Adrenal gland (tissue), 12 donors: Measurements from ENCODE around the gene ZCCHC10. TPM values are rescaled to one million over a fixed set of nuclear protein-coding genes. Genes with fewer than 3 reads are reported as not detected.

Experiments
- DNase-seq, 7 donors: peaks; one replicate each; pipeline ENCODE4 v3.0.0-alpha.2; 2019 to 2020
- H3K27ac ChIP-seq, 5 donors: fragments of 200-600 bp; sonication (generic) in 4 of 5; 1 replicate in 3 of 5; 2 replicates in 2 of 5; pipeline versions ENCODE4 v1.5.1 to v1.8.0; 2016 to 2020; ENCODE audit warnings: mild to moderate bottlenecking in 1 of 5
- H3K27me3 ChIP-seq: fragments of 200-600 bp; 2 replicates; pipeline ENCODE4 v1.8.0; 2021
- H3K36me3 ChIP-seq, 2 donors: fragments of 200-600 bp; replicated peaks in 1 of 2; 1 replicate in 1 of 2; 2 replicates in 1 of 2; pipeline versions ENCODE4 v1.5.1 to v1.8.0; 2018 to 2022
- H3K4me1 ChIP-seq, 2 donors: fragments of 200-600 bp; replicated peaks in 1 of 2; 1 replicate in 1 of 2; 2 replicates in 1 of 2; pipeline versions ENCODE4 v1.5.1 to v1.8.0; 2018 to 2021
- H3K4me3 ChIP-seq, 4 donors: fragments of 200-600 bp; sonication (generic) in 3 of 4; one replicate each; pipeline ENCODE4 v1.5.1; 2016 to 2018
- H3K9me3 ChIP-seq, 3 donors: fragments of 200-600 bp; sonication (generic) in 1 of 3; replicated peaks in 1 of 3; 1 replicate in 2 of 3; 2 replicates in 1 of 3; pipeline versions ENCODE4 v1.5.1 to v1.8.0; 2016 to 2021
- POLR2A ChIP-seq, 2 donors: fragments of 450-650 bp; IDR thresholded peaks; one replicate each; pipeline ENCODE4 v1.6.1; 2017; ENCODE audit warnings: antibody characterized with exemption in 2 of 2, mild to moderate bottlenecking in 2 of 2, moderate library complexity in 1 of 2
- WGBS, 4 donors: extraction: QIAGEN DNeasy Blood & Tissue Kit in 2 of 4; methylation state at CpG; one replicate each; pipeline versions ENCODE4 v1.1.5 to v1.1.7; 2013 to 2017; 5-methylcytosine and 5-hydroxymethylcytosine counted together
- intact Hi-C, 2 donors: fragments of 100-400 bp; cut with DNase I; formaldehyde crosslinking; loops; one replicate each; pipeline versions ENCODE4 v1.14.1 to v1.15.0; 2022 to 2023
- polyA plus RNA-seq, 3 donors: library from polyadenylated mRNA; stranded (reverse); fragments of 200-250 nt in 2 of 3; fragments of 350-450 nt in 1 of 3; fragmentation: Illumina TruSeq in 1 of 3; extraction: RNeasy Lipid Tissue Mini Kit (QIAGEN cat#74804) in 1 of 3; gene quantifications; one replicate each; pipeline ENCODE4 v1.2.3, GENCODE V29; 2013 to 2014
- small RNA-seq, 2 donors: library from RNA; depleted of rRNA; stranded (forward); fragments of <200 nt; gene quantifications; one replicate each; pipeline ENCODE3, GENCODE V24; 2016
- total RNA-seq, 9 donors: library from RNA; depleted of rRNA in 4 of 9; stranded (reverse); fragments of >200 nt in 4 of 9; fragments of 120-200 nt in 1 of 9; fragmentation: NEBNext Ultra II Directional in 1 of 9; extraction: Animal tissue kit (Norgen Biotek cat#: 25700) in 1 of 9; gene quantifications; one replicate each; pipeline versions ENCODE4 v1.1.0 to v1.2.4, GENCODE V29; 2013 to 2023
- TF ChIP-seq, protein P1 (sequence below), 6 experiments: fragments of 450-650 bp in 4 of 6; fragments of 200-600 bp in 2 of 6; sonication (generic) in 1 of 6; IDR thresholded peaks; 1 replicate in 5 of 6; 2 replicates in 1 of 6; pipeline versions ENCODE4 v1.5.1 to v1.8.0; 2016 to 2021; ENCODE audit warnings: antibody characterized with exemption in 6 of 6, mild to moderate bottlenecking in 2 of 6, moderate library complexity in 1 of 6
- donor health status: healthy with polysubstance abuse.
- donor health status: Bipolar disorder and iron deficiency.
- donor health status: DM: yes; HTN: yes; CAD: no.
- donor health status: DM: no; HTN: no; CAD: no.
- donor health status: DM: no; HTN: no; CAD: no.
- donor health status: DM: yes; HTN: yes; CAD: no.

The ZCCHC10 gene
- total and polyA plus RNA-seq, 12 donors: 8.3 to 39.3 (median 18.2) TPM

DNA sequence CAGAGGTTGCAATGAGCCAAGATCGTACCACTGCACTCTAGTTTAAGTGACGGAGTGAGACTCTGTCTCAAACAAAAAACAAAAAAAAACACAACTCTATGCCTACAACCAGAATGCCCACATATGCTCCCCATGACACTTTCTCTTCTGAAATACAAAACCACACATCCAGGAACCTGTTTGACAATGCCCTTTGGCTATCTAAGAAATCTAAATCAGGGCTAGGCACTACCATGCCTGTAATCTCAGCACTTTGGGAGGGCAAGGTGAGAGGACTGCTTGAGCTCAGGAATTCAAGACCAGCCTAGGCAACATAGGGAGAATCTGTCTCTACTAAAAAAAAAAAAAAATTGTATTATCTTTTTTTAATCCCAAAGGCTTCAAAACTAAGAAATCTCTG, 73.5 kb downstream of the ZCCHC10 start:
- Histone ChIP-seq H3K4me1 (peaks cover 4 to 51% of the 10 kb centered on the region in 2 donors), H3K27me3 (no peaks in the 10 kb centered on the region), H3K36me3 (peaks cover 0 to 4% of the 10 kb centered on the region in 2 donors), H3K9me3 (no peaks in the 10 kb centered on the region), H3K4me3 (no peak overlapping the region), H3K27ac (peak overlapping the region in 1 of 5 donors; percentile 18)
- intact Hi-C loops: no loop called here
- DNase-seq: no peak
- TF ChIP-seq POLR2A (IDR thresholded peaks at IDR 0.05): no peak
- TF ChIP-seq, protein P1, sequence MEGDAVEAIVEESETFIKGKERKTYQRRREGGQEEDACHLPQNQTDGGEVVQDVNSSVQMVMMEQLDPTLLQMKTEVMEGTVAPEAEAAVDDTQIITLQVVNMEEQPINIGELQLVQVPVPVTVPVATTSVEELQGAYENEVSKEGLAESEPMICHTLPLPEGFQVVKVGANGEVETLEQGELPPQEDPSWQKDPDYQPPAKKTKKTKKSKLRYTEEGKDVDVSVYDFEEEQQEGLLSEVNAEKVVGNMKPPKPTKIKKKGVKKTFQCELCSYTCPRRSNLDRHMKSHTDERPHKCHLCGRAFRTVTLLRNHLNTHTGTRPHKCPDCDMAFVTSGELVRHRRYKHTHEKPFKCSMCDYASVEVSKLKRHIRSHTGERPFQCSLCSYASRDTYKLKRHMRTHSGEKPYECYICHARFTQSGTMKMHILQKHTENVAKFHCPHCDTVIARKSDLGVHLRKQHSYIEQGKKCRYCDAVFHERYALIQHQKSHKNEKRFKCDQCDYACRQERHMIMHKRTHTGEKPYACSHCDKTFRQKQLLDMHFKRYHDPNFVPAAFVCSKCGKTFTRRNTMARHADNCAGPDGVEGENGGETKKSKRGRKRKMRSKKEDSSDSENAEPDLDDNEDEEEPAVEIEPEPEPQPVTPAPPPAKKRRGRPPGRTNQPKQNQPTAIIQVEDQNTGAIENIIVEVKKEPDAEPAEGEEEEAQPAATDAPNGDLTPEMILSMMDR (IDR thresholded peaks at IDR 0.05): no peak
- WGBS, 4 donors: 92 to 97% (median 94%) methylated on average over 2 of the region's 2 CpGs

DNA sequence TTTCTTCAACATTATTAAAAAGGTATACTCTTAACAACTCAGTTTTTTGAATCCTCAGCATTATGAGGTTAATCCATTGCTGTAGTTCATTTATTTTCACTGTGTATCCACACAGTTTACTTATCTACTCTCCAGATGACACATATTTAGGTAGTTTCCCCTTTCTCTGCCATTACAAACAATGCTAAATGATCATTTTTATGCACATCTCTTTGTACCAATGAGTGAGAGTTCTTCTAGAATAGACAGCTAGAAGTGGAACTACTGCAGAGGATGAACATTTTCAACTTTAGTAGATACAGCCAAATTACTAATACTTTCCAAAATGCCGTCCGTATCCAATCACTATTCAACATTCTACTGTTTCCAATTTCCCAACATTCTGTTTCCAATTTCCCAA, 74.5 kb downstream of the ZCCHC10 start:
- peaks cover 0 to 4% of the 10 kb centered on the region in 2 donors for H3K36me3 ChIP-seq
- peaks cover 4 to 55% of the 10 kb centered on the region in 2 donors for H3K4me1 ChIP-seq
- no peak for DNase-seq
- no peaks in the 10 kb centered on the region for H3K9me3 ChIP-seq
- no peaks in the 10 kb centered on the region for H3K27me3 ChIP-seq
- TF ChIP-seq, protein P1 (IDR thresholded peaks at IDR 0.05): no peak
- TF ChIP-seq POLR2A (IDR thresholded peaks at IDR 0.05): no peak
- WGBS, 4 donors: 87 to 94% (median 90%) methylated on average over 2 of the region's 2 CpGs
- no peak overlapping the region for H3K4me3 ChIP-seq
- no peak overlapping the region for H3K27ac ChIP-seq
- intact Hi-C loops: no loop called here

DNA sequence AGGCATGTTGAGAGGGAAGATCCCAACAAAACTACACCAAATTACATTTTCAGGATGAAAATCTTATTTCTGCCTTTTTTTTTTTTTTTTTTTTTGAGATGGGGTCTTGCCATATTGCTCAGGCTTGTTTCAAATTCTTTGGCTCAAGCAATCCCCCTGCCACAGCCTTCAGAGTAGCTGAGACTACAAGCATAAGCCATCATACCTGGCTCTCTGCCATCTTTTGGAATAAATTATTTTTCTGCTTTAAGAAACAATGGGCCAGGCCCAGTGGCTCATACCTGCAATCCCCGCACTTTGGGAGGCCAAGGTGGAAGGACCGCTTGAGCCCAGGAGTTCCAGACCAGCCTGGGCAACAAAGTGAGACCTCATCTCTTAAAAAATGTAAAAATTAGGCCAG, 77.2 kb downstream of the ZCCHC10 start:
- Histone ChIP-seq H3K36me3 (peaks cover 0 to 4% of the 10 kb centered on the region in 2 donors), H3K4me1 (peaks cover 4 to 46% of the 10 kb centered on the region in 2 donors), H3K4me3 (no peak overlapping the region), H3K27ac (no peak overlapping the region), H3K27me3 (no peaks in the 10 kb centered on the region), H3K9me3 (no peaks in the 10 kb centered on the region)
- TF ChIP-seq, protein P1 (IDR thresholded peaks at IDR 0.05): no peak
- no peak for TF ChIP-seq POLR2A (IDR thresholded peaks at IDR 0.05)
- WGBS, 4 donors: 80 to 86% (median 85%) methylated on average over 2 of the region's 2 CpGs
- peak in 1 of 7 donors; percentile 9 for DNase-seq
- intact Hi-C loops: loop anchor here in 1 of 2 donors (10.0 kb wide), 1 partner anchor 54 kb away; no protein-coding TSS in a partner anchor

DNA sequence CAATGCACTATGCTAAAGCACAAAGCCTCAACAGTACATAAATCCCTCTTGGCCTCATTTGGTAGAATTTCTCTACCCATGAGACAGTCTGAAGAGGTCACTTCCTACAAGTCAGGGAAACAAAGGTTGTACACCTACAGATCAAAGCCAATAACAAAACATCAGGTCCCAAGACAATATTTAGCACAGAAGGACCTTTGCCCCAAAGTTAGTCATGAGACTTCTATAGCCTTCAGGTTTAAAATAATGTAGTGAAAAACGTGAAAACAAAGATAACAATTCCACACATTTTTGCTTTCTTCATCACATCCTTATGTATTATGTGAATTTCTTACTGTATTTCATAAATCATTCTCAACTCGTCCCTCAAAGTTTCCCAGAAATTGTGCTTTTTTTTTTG, 78.7 kb downstream of the ZCCHC10 start:
- no peak for DNase-seq
- H3K9me3 ChIP-seq: no peaks in the 10 kb centered on the region
- intact Hi-C loops: loop anchor here in 1 of 2 donors (10.0 kb wide), 1 partner anchor 53 kb away; no protein-coding TSS in a partner anchor
- no peaks in the 10 kb centered on the region for H3K27me3 ChIP-seq
- H3K4me1 ChIP-seq: peaks cover 4 to 41% of the 10 kb centered on the region in 2 donors
- H3K36me3 ChIP-seq: no peaks in the 10 kb centered on the region
- H3K4me3 ChIP-seq: no peak overlapping the region
- 20 to 34% (median 26%) methylated on average over 2 of the region's 2 CpGs for WGBS, 4 donors
- H3K27ac ChIP-seq: no peak overlapping the region
- TF ChIP-seq, protein P1 (IDR thresholded peaks at IDR 0.05): no peak
- no peak for TF ChIP-seq POLR2A (IDR thresholded peaks at IDR 0.05)

Small RNA genes within 50 kb of the gene (small RNA-seq; reads per million reads assigned to genes)
- 0 reads per million in 2 donors for gene AC113410.1
- gene AC113410.3: 0 to 0.08 reads per million in 2 donors
- gene ATP6V0E1P1: 0 reads per million in 2 donors
- gene RF00019: 0 reads per million in 2 donors

Other genes starting within 250 kb of the ZCCHC10 start
- 10 to 100 TPM in 8 of 9 donors, 1 to 10 TPM in 1; 9.7 to 36.2 (median 27.6) TPM for gene SEPTIN8, start 249.3 kb downstream of the ZCCHC10 start, total RNA-seq
- gene SEPTIN8, start 249.3 kb downstream of the ZCCHC10 start, polyA plus RNA-seq: 10 to 100 TPM; 16.1 to 30.7 (median 19.6) TPM
- gene SOWAHA, start 213.2 kb downstream of the ZCCHC10 start, total RNA-seq: 1 to 10 TPM in 2 of 9 donors, under 1 TPM in 4, not detected in 3; 0.06 to 1.8 (median 0.53) TPM
- under 1 TPM; 0.17 to 0.90 (median 0.40) TPM for gene SOWAHA, start 213.2 kb downstream of the ZCCHC10 start, polyA plus RNA-seq
- gene SHROOM1, start 195.9 kb downstream of the ZCCHC10 start, total RNA-seq: 10 to 100 TPM in 1 of 9 donors, 1 to 10 TPM in 8; 1.9 to 10.3 (median 5.2) TPM
- gene SHROOM1, start 195.9 kb downstream of the ZCCHC10 start, polyA plus RNA-seq: 10 to 100 TPM in 1 of 3 donors, 1 to 10 TPM in 2; 1.3 to 18.3 (median 6.7) TPM
- 1 to 10 TPM in 2 of 9 donors, under 1 TPM in 7; 0.41 to 1.4 (median 0.70) TPM for gene GDF9, start 160.1 kb downstream of the ZCCHC10 start, total RNA-seq
- gene GDF9, start 160.1 kb downstream of the ZCCHC10 start, polyA plus RNA-seq: 1 to 10 TPM in 2 of 3 donors, under 1 TPM in 1; 0.88 to 1.0 (median 1.0) TPM
- 100 to 1,000 TPM; 141 to 807 (median 505) TPM for gene UQCRQ, start 159.9 kb downstream of the ZCCHC10 start, total RNA-seq
- gene UQCRQ, start 159.9 kb downstream of the ZCCHC10 start, polyA plus RNA-seq: 100 to 1,000 TPM; 263 to 729 (median 538) TPM
- gene LEAP2, start 152.9 kb downstream of the ZCCHC10 start, total RNA-seq: 1 to 10 TPM in 4 of 9 donors, under 1 TPM in 3, not detected in 2; 0.39 to 1.7 (median 1.1) TPM
- gene LEAP2, start 152.9 kb downstream of the ZCCHC10 start, polyA plus RNA-seq: 1 to 10 TPM in 2 of 3 donors, under 1 TPM in 1; 0.57 to 3.1 (median 1.8) TPM
- gene AFF4, start 62.9 kb downstream of the ZCCHC10 start, total RNA-seq: 100 to 1,000 TPM in 1 of 9 donors, 10 to 100 TPM in 8; 42.5 to 158 (median 91.0) TPM
- 100 to 1,000 TPM in 1 of 3 donors, 10 to 100 TPM in 1, 1 to 10 TPM in 1; 9.7 to 107 (median 14.6) TPM for gene AFF4, start 62.9 kb downstream of the ZCCHC10 start, polyA plus RNA-seq
- 100 to 1,000 TPM in 2 of 9 donors, 10 to 100 TPM in 7; 48.0 to 141 (median 81.8) TPM for gene HSPA4, start 25.5 kb upstream of the ZCCHC10 start, total RNA-seq
- gene HSPA4, start 25.5 kb upstream of the ZCCHC10 start, polyA plus RNA-seq: 100 to 1,000 TPM; 123 to 207 (median 159) TPM